Stimulated activated CD4-positive, alpha-beta T cell treated with anti-CD3 and anti-CD28 coated beads, Interleukin-1b, Interleukin-23, amount 100 ng/mL, for 24 hours (primary cell): ENCODE data around the gene DMWD.

Experiments used
- DNase-seq, 4 experiments: peaks; one replicate each; pipeline ENCODE4 v3.0.0-alpha.2; 2020; ENCODE audit warnings: low read depth in 4 of 4, low spot score in 1 of 4

Gene DMWD

GRCh38 chr19:45770192-45771101 lies 22.2 kb downstream of the DMWD start:
- DNase-seq = peak; percentile 79 to 86 (median 81)

GRCh38 chr19:45769821-45770191 lies 22.8 kb downstream of the DMWD start:
- no peak for DNase-seq

- peak; percentile 82 to 96 (median 89) for DNase-seq
Observed at GRCh38 chr19:45768984-45769782, 23.5 kb downstream of the DMWD start, which contains the start of gene SIX5. TSS of gene SIX5 (minus strand) at chr19:45769252. CDS start at chr19:45768844, 408 bp downstream.

GRCh38 chr19:45768655-45768983 lies 24.0 kb downstream of the DMWD start:
- no peak for DNase-seq

GRCh38 chr19:45767881-45768654 lies 24.6 kb downstream of the DMWD start:
- no peak for DNase-seq

- no peak for DNase-seq
Observed at GRCh38 chr19:45767410-45767880, 25.2 kb downstream of the DMWD start.

GRCh38 chr19:45766869-45767346 lies 25.7 kb downstream of the DMWD start:
- no peak for DNase-seq

GRCh38 chr19:45766296-45766868 lies 26.3 kb downstream of the DMWD start:
- DNase-seq = no peak

GRCh38 chr19:45765702-45766295 lies 26.8 kb downstream of the DMWD start:
- no peak for DNase-seq

GRCh38 chr19:45764945-45765701 lies 27.5 kb downstream of the DMWD start:
- DNase-seq = no peak

- no peak for DNase-seq
Observed at GRCh38 chr19:45764475-45764874, 28.2 kb downstream of the DMWD start.

- DNase-seq = no peak
Observed at GRCh38 chr19:45763691-45764294, 28.9 kb downstream of the DMWD start.

GRCh38 chr19:45762870-45763631 lies 29.6 kb downstream of the DMWD start:
- no peak for DNase-seq

GRCh38 chr19:45761714-45762113 lies 30.9 kb downstream of the DMWD start:
- no peak for DNase-seq

GRCh38 chr19:45758921-45759320 lies 33.7 kb downstream of the DMWD start:
- DNase-seq = no peak

GRCh38 chr19:45757695-45758094 lies 35.0 kb downstream of the DMWD start:
- no peak for DNase-seq

GRCh38 chr19:45754323-45754722 lies 38.3 kb downstream of the DMWD start:
- no peak for DNase-seq

GRCh38 chr19:45753548-45753947 lies 39.1 kb downstream of the DMWD start:
- DNase-seq = no peak
